SIG-M5 (cell line): Measurements from ENCODE around the gene NDUFV1.
"Not testable (repeated sequence)": the region's sequence is repeated elsewhere in the genome, so short reads cannot be mapped to it uniquely, and the experiment has no call there.

Experiments
- DNase-seq: peaks from one replicate; lab custom pipeline; 2025; lab: John Stamatoyannopoulos, UW

Gene NDUFV1

GRCh38 chr11:67606492-67607295 lies at the start of gene NDUFV1:
Gene NDUFV1 (plus strand): TSS chr11:67606936. CDS start chr11:67607005, 69 bp downstream.
- peak; percentile 51 for DNase-seq

- no peak for DNase-seq
Measured at GRCh38 chr11:67558084-67558772, 48.5 kb upstream of the NDUFV1 start.

- DNase-seq = no peak
Measured at GRCh38 chr11:67561971-67562619, 44.6 kb upstream of the NDUFV1 start.

GRCh38 chr11:67562963-67563704 lies 43.6 kb upstream of the NDUFV1 start:
- DNase-seq = no peak

DNA sequence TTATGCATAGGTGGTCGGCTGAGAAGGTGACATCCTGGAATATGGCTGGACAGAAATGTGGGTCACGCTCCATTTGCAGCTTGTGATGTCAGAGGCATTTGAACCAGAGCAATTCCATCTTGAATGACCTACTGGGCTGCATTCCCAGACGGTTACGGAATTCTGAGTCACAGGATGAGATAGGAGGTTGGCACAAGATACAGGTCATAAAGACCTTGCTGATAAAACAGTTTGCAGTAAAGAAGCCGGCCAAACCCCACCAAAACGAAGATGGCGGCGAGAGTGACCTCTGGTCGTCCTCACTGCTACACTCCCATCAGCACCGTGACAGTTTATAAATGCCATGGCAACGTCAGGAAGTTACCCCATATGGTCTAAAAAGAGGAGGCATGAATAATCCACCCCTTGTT lies 43.0 kb upstream of the NDUFV1 start:
- not testable (repeated sequence) for DNase-seq

DNA sequence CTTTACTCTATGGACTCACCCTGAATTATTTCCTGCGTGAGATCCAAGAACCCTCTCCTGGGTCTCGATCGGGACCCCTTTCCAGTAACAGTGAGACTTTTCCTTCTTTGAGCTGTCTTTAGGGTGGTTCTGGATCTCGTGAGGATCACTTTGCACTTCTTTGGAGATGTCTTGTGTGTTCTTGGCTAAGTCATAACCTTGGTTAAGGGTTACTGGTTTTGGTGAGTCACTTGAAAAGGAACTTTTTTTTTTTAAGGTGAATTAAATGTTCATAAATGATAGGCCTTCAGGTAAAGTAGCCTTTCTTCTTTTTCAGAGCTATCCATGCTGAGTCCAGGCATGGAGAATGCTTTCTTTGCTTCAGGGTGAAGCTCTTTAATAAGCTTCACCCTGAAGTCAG lies 42.5 kb upstream of the NDUFV1 start:
- DNase-seq = no peak

GRCh38 chr11:67571443-67571842 lies 35.3 kb upstream of the NDUFV1 start:
- no peak for DNase-seq

- DNase-seq = no peak
Measured at GRCh38 chr11:67572305-67572704, 34.4 kb upstream of the NDUFV1 start.

GRCh38 chr11:67572747-67573419 lies 33.9 kb upstream of the NDUFV1 start:
- DNase-seq = no peak

- no peak for DNase-seq
Measured at GRCh38 chr11:67574938-67575337, 31.8 kb upstream of the NDUFV1 start.

GRCh38 chr11:67576735-67577475 lies 29.8 kb upstream of the NDUFV1 start:
- DNase-seq = no peak

GRCh38 chr11:67577951-67578350 lies 28.8 kb upstream of the NDUFV1 start:
- DNase-seq = no peak

GRCh38 chr11:67581469-67581868 lies 25.3 kb upstream of the NDUFV1 start:
- no peak for DNase-seq

GRCh38 chr11:67582011-67582410 lies 24.7 kb upstream of the NDUFV1 start:
- DNase-seq = no peak

DNA sequence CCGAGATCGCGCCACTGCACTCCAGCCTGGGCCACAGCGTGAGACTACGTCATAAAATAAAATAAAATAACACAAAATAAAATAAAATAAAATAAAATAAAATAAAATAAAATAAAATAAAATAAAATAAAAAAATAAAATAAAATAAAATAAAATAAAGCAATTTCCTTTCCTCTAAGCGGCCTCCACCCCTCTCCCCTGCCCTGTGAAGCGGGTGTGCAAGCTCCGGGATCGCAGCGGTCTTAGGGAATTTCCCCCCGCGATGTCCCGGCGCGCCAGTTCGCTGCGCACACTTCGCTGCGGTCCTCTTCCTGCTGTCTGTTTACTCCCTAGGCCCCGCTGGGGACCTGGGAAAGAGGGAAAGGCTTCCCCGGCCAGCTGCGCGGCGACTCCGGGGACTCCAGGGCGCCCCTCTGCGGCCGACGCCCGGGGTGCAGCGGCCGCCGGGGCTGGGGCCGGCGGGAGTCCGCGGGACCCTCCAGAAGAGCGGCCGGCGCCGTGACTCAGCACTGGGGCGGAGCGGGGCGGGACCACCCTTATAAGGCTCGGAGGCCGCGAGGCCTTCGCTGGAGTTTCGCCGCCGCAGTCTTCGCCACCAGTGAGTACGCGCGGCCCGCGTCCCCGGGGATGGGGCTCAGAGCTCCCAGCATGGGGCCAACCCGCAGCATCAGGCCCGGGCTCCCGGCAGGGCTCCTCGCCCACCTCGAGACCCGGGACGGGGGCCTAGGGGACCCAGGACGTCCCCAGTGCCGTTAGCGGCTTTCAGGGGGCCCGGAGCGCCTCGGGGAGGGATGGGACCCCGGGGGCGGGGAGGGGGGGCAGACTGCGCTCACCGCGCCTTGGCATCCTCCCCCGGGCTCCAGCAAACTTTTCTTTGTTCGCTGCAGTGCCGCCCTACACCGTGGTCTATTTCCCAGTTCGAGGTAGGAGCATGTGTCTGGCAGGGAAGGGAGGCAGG lies 23.2 kb upstream of the NDUFV1 start, which contains the start of gene GSTP1:
GSTP1 (plus strand) TSS at position 566 of the 958 bp plus-strand sequence; CDS start at position 598, 32 bp downstream.
- peak; percentile 39 for DNase-seq

DNA sequence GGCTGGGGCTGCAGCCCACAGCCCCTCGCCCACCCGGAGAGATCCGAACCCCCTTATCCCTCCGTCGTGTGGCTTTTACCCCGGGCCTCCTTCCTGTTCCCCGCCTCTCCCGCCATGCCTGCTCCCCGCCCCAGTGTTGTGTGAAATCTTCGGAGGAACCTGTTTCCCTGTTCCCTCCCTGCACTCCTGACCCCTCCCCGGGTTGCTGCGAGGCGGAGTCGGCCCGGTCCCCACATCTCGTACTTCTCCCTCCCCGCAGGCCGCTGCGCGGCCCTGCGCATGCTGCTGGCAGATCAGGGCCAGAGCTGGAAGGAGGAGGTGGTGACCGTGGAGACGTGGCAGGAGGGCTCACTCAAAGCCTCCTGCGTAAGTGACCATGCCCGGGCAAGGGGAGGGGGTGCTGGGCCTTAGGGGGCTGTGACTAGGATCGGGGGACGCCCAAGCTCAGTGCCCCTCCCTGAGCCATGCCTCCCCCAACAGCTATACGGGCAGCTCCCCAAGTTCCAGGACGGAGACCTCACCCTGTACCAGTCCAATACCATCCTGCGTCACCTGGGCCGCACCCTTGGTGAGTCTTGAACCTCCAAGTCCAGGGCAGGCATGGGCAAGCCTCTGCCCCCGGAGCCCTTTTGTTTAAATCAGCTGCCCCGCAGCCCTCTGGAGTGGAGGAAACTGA lies 22.4 kb upstream of the NDUFV1 start:
- peak; percentile 37 for DNase-seq

DNA sequence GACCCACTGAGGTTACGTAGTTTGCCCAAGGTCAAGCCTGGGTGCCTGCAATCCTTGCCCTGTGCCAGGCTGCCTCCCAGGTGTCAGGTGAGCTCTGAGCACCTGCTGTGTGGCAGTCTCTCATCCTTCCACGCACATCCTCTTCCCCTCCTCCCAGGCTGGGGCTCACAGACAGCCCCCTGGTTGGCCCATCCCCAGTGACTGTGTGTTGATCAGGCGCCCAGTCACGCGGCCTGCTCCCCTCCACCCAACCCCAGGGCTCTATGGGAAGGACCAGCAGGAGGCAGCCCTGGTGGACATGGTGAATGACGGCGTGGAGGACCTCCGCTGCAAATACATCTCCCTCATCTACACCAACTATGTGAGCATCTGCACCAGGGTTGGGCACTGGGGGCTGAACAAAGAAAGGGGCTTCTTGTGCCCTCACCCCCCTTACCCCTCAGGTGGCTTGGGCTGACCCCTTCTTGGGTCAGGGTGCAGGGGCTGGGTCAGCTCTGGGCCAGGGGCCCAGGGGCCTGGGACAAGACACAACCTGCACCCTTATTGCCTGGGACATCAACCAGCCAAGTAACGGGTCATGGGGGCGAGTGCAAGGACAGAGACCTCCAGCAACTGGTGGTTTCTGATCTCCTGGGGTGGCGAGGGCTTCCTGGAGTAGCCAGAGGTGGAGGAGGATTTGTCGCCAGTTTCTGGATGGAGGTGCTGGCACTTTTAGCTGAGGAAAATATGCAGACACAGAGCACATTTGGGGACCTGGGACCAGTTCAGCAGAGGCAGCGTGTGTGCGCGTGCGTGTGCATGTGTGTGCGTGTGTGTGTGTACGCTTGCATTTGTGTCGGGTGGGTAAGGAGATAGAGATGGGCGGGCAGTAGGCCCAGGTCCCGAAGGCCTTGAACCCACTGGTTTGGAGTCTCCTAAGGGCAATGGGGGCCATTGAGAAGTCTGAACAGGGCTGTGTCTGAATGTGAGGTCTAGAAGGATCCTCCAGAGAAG lies 21.6 kb upstream of the NDUFV1 start:
- no peak for DNase-seq

DNA sequence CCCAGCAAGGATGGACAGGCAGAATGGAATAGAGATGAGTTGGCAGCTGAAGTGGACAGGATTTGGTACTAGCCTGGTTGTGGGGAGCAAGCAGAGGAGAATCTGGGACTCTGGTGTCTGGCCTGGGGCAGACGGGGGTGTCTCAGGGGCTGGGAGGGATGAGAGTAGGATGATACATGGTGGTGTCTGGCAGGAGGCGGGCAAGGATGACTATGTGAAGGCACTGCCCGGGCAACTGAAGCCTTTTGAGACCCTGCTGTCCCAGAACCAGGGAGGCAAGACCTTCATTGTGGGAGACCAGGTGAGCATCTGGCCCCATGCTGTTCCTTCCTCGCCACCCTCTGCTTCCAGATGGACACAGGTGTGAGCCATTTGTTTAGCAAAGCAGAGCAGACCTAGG lies 20.8 kb upstream of the NDUFV1 start:
- no peak for DNase-seq
